ENCODE results near the gene PLLP.
A peak's percentile ranks its signal among the peaks of the same experiment; 100 is the strongest.
"Not testable (repeated sequence)": the region's sequence is repeated elsewhere in the genome, so short reads cannot be mapped to it uniquely, and the experiment has no call there.

PLLP gene

GRCh38 chr16:57303021-57303909 is 18.8 kb upstream of the PLLP start:
- DNase-seq (ENCODE audit: low read depth in 2 of 2), result no peak

GRCh38 chr16:57301126-57301817 is 16.8 kb upstream of the PLLP start:
- no peak for DNase-seq (ENCODE audit: low read depth in 2 of 2)

GRCh38 chr16:57300387-57301125 is 16.1 kb upstream of the PLLP start:
- DNase-seq (ENCODE audit: low read depth in 2 of 2), result peak; percentile 94 to 99

GRCh38 chr16:57299719-57300386 is 15.4 kb upstream of the PLLP start:
- DNase-seq (ENCODE audit: low read depth in 2 of 2), result peak; percentile 59 to 77

GRCh38 chr16:57299009-57299718 is 14.7 kb upstream of the PLLP start:
- no peak for DNase-seq (ENCODE audit: low read depth in 2 of 2)

GRCh38 chr16:57297856-57298255 is 13.4 kb upstream of the PLLP start:
- DNase-seq (ENCODE audit: low read depth in 2 of 2), result peak in 1 of 2 donors; percentile 14

GRCh38 chr16:57289391-57290257 is 5.2 kb upstream of the PLLP start:
- DNase-seq (ENCODE audit: low read depth in 2 of 2), result no peak

- DNase-seq (ENCODE audit: low read depth in 2 of 2), result no peak
These were observed 907 bp upstream of the PLLP start for GRCh38 chr16:57285379-57285778.

GRCh38 chr16:57284952-57285363 is 486 bp upstream of the PLLP start:
- no peak for DNase-seq (ENCODE audit: low read depth in 2 of 2)

GRCh38 chr16:57283959-57284208 is 588 bp downstream of the PLLP start:
- DNase-seq (ENCODE audit: low read depth in 2 of 2), result no peak

- DNase-seq (ENCODE audit: low read depth in 2 of 2), result no peak
These were observed 1.1 kb downstream of the PLLP start for GRCh38 chr16:57283214-57283958.

GRCh38 chr16:57282510-57283213 is 1.8 kb downstream of the PLLP start:
- DNase-seq (ENCODE audit: low read depth in 2 of 2), result no peak

GRCh38 chr16:57281791-57282190 is 2.7 kb downstream of the PLLP start:
- DNase-seq (ENCODE audit: low read depth in 2 of 2), result no peak

- DNase-seq (ENCODE audit: low read depth in 2 of 2), result no peak
These were observed 4.5 kb downstream of the PLLP start for GRCh38 chr16:57279780-57280638.

- DNase-seq (ENCODE audit: low read depth in 2 of 2), result no peak
These were observed 6.0 kb downstream of the PLLP start for GRCh38 chr16:57278494-57278893.

GRCh38 chr16:57277586-57277985 is 6.9 kb downstream of the PLLP start:
- peak in 1 of 2 donors; percentile 29 for DNase-seq (ENCODE audit: low read depth in 2 of 2)

- no peak for DNase-seq (ENCODE audit: low read depth in 2 of 2)
These were observed 7.9 kb downstream of the PLLP start for GRCh38 chr16:57276596-57276995.

- DNase-seq (ENCODE audit: low read depth in 2 of 2), result not testable (repeated sequence)
These were observed 8.5 kb downstream of the PLLP start for GRCh38 chr16:57275946-57276345.
